DMS153 treated with DMSO at 0.1 percent for 48 hours (cell line): ENCODE results near the gene HKDC1.
"Not testable (repeated sequence)": the region's sequence is repeated elsewhere in the genome, so short reads cannot be mapped to it uniquely, and the experiment has no call there.

Experiments
- DNase-seq: peaks from one replicate; lab custom pipeline; 2025; ENCODE audit not compliant: unreplicated experiment; lab: John Stamatoyannopoulos, UW

Gene HKDC1, protein sequence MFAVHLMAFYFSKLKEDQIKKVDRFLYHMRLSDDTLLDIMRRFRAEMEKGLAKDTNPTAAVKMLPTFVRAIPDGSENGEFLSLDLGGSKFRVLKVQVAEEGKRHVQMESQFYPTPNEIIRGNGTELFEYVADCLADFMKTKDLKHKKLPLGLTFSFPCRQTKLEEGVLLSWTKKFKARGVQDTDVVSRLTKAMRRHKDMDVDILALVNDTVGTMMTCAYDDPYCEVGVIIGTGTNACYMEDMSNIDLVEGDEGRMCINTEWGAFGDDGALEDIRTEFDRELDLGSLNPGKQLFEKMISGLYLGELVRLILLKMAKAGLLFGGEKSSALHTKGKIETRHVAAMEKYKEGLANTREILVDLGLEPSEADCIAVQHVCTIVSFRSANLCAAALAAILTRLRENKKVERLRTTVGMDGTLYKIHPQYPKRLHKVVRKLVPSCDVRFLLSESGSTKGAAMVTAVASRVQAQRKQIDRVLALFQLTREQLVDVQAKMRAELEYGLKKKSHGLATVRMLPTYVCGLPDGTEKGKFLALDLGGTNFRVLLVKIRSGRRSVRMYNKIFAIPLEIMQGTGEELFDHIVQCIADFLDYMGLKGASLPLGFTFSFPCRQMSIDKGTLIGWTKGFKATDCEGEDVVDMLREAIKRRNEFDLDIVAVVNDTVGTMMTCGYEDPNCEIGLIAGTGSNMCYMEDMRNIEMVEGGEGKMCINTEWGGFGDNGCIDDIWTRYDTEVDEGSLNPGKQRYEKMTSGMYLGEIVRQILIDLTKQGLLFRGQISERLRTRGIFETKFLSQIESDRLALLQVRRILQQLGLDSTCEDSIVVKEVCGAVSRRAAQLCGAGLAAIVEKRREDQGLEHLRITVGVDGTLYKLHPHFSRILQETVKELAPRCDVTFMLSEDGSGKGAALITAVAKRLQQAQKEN

DNA sequence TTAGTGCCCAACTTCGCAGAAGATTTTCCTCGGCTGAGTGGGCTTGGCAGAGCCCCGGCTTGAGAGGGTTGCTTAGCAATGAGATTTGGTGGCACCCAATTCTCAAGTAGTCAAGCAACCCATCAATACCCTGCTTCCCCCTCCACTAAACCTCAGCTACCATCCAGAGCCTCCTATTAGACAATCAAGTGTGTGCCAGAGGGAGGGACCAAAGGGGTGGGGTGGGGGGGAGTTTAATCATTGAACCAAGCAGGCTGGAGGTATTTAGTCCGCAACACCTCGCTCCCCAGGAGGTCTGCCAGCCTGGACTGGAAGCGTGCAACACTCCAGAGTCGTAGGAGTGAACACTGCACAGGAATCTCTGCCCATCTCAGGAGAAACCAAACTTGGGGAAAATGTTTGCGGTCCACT is at the start of gene HKDC1:
HKDC1 (plus strand) TSS at position 292 of the 411 bp plus-strand sequence; CDS start at position 396, 104 bp downstream.
- no peak for DNase-seq

- no peak for DNase-seq
Observed at GRCh38 chr10:69172241-69172982, 47.7 kb upstream of the HKDC1 start.

DNA sequence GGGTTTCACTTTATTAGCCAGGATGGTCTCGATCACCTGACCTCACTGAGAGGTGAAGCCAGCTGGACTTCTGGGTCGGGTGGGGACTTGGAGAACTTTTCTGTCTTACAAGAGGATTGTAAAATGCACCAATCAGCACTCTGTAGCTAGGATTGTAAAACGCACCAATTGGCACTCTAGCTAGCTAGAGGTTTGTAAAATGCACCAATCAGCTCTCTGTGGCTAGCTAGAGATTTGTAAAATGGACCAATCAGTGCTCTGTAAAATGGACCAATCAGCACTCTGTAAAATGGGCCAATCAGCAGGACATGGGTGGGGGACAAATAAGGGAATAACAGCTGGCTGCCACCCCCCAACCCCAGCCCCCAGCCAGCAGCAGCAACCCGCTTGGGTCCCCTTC is 44.8 kb upstream of the HKDC1 start:
- DNase-seq, result not testable (repeated sequence)

DNA sequence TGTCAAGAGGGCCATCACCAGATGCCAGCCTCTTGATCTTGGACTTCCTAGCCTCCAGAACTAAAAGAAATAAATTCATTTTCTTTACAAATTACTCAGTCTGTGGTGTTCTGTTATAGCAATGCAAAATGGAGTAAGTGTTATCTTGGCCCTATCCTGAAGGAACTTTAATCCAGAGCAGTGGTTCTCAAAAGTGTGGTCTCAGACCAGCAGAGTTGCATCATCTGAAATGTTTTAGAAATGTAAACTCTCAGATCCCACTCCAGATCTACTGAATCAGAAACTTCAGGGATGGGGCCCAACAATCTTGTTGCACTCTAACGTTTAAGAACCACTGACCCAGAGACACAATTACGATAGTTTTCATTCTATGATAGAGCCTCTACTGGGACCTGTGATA is 43.3 kb upstream of the HKDC1 start:
- no peak for DNase-seq

DNA sequence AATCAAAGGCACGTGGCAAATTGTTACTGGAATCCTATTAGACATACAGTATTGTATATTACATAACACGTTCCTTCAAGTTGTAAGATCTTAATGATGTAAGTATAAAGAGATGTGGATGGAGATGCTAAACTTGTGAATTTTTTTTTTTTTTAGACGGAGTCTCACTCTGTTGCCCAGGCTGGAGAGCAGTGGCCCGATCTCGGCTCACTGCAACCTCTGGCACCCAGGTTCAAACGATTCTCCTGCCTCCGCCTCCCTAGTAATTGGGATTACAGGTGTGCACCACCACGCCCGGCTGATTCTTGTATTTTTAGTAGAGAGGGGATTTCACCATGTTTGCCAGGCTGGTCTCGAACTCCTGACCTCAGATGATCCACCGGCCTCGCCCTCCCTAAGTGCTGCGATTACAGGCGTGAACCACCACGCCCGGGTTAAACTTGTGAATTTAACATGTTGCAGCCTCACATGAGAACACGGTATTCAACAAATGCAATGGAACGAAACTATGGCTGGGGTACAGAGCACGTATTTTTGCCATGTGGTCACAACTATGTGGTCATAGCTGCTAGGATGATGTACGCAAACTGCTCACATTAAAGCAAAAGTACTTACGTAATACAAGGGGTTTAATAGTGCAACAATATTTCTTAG is 40.9 kb upstream of the HKDC1 start:
- DNase-seq, result no peak

GRCh38 chr10:69179743-69180524 is 40.2 kb upstream of the HKDC1 start, which contains the start of gene SUPV3L1:
Gene SUPV3L1 (plus strand): TSS chr10:69180234. CDS start chr10:69180292, 58 bp downstream.
- peak; percentile 92 for DNase-seq

DNA sequence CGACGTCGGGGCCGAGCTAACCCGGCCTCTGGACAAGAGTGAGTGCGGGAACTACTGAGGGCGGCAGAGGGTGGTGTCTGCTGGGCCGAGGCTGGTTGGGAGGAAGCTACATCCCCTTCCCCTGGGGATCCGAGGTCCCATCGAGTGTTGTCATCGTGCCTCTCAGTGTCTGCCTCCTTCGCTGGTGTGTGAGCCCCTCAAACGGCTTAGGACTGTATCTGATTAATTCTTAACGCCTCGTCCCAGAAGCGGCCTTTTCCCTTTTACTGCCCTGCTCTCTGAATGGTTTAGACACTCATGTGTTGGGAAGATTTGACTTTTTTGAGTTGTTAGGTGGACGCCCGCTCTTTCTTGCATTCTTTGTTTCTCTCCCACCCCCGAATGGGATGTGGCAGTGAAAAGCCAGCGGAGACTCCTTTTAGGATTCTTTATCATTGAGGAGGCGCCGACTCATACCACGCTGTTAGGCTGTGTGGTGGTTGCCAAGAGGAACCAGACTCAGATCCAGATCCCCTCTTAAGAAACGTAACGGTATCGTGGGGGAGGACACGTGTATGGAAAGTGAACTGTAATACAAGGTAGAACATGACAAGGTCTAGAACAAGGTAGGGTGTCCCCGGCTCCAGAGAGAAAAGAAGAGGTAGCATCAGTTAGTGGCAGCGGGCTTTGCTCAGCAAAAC is 39.5 kb upstream of the HKDC1 start:
- DNase-seq, result no peak

GRCh38 chr10:69181433-69181832 is 38.7 kb upstream of the HKDC1 start:
- DNase-seq, result no peak

GRCh38 chr10:69182005-69182404 is 38.1 kb upstream of the HKDC1 start:
- DNase-seq, result no peak

GRCh38 chr10:69186524-69186923 is 33.6 kb upstream of the HKDC1 start:
- no peak for DNase-seq

GRCh38 chr10:69201045-69201444 is 19.1 kb upstream of the HKDC1 start:
- DNase-seq, result no peak

GRCh38 chr10:69202332-69202731 is 17.8 kb upstream of the HKDC1 start:
- DNase-seq, result no peak

GRCh38 chr10:69208761-69209160 is 11.4 kb upstream of the HKDC1 start:
- DNase-seq, result no peak

GRCh38 chr10:69209787-69210484 is 10.2 kb upstream of the HKDC1 start:
- no peak for DNase-seq

DNA sequence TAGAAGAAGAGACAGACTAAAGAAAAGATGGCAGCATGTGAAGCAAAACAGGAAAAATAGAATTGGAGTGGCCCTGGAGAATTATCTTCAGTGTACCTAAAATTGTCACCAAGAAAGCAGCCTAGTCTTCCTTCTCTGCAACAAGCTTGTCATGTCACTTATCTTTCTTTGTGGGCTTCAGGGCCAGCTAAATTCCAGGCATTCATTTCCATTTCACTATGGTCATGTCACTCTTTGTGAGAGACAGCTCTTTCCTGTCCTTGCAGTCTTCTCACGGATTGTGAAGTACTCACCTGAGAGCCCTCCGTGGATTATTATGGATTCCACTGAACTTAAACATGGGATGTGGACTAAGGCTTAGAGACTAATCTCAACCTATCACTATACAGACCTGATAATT is 9.0 kb upstream of the HKDC1 start:
- no peak for DNase-seq

DNA sequence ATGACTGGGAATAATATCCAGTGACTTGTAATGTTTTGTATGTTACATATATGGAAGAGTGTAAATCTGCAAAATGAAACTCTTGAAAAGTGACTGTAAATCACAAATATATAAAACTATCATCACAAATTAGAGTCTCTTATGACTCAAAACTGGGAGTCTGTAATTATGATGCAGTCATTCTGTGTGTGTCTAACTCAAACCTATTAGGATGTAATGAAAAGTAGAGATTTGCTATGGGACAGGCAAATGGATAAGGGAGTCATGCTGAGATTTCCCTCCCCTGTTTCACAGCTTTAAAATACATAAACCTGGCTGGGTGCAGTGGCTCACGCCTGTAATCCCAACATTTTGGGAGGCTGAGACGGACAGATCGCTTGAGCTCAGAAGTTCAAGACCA is 8.6 kb upstream of the HKDC1 start:
- no peak for DNase-seq

DNA sequence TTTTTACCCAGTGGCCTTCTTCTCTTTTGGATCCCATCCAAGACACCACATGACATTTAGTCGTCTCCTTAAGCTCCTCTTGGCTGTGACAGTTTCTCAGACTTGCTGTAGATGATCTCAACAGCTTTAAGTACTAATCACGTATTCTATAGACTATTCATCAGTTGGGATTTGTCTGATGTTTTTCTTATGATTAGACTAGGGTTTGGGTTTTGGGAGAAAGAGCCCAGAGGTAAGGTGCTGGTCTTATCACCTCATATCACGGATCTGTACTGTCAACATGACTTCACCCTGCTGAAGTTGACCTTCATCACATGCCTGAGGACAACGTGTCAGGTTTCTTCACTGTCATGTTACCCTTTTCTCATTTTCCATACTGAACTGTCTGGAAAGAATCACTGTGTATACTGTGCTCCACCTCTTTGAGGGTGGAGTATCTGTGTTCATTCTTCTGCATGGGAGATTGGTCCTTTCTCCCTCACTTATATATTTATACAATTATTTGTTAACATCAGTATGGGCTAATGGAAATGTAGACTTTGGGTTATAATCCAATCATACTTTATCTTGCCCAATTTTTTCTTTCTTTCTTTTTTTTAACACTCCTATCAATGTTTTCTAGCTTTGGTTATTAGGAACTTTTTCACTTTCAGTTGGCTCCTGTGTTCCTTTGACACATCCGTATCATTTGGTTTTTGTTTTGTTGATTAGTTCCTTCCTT is 6.4 kb upstream of the HKDC1 start:
- no peak for DNase-seq

- DNase-seq, result no peak
Observed at GRCh38 chr10:69214666-69215131, 5.4 kb upstream of the HKDC1 start.
